HUES64 (cell line): ENCODE measurements around the gene BRPF1. TPM values are rescaled to one million over a fixed set of nuclear protein-coding genes. Genes with fewer than 3 reads are reported as not detected.
A peak's percentile ranks its signal among the peaks of the same experiment; 100 is the strongest.

ENCODE experiments used
- H3K27ac ChIP-seq: 2 replicates; pipeline ENCODE4 v1.7.0; 2013; ENCODE audit warnings: low read depth, low read length, inconsistent platforms
- H3K27me3 ChIP-seq: 2 replicates; pipeline ENCODE4 v1.6.1; 2013; ENCODE audit warnings: mild to moderate bottlenecking, low read length; ENCODE audit not compliant: insufficient read depth
- H3K36me3 ChIP-seq: 2 replicates; pipeline ENCODE4 v1.6.1; 2013; ENCODE audit warnings: mild to moderate bottlenecking, low read length; ENCODE audit not compliant: insufficient read depth
- H3K4me1 ChIP-seq: 2 replicates; pipeline ENCODE4 v1.6.1; 2013; ENCODE audit warnings: mild to moderate bottlenecking, low read length, moderate library complexity; ENCODE audit not compliant: insufficient read depth
- H3K4me3 ChIP-seq: 2 replicates; pipeline ENCODE4 v1.5.1; 2013; ENCODE audit warnings: mild to moderate bottlenecking, low read length, moderate library complexity
- H3K9ac ChIP-seq: 2 replicates; pipeline ENCODE4 v1.6.1; 2013; ENCODE audit warnings: mild to moderate bottlenecking, low read depth, low read length
- H3K9me3 ChIP-seq: 2 replicates; pipeline ENCODE4 v1.6.1; 2013; ENCODE audit warnings: low read depth, low read length; ENCODE audit not compliant: insufficient read depth
- WGBS: fragments of 150-250, 120-280 bp; methylation state at CpG from one replicate; pipeline ENCODE4 v1.1.7; 2013; ENCODE audit warnings: missing lambda C conversion rate; 5-methylcytosine and 5-hydroxymethylcytosine counted together
- polyA plus RNA-seq, 2 experiments: library from polyadenylated mRNA; stranded (reverse); fragments of 50-300 nt; gene quantifications; one replicate each; pipeline ENCODE4 v1.2.3, GENCODE V29; 2013

Gene BRPF1, protein sequence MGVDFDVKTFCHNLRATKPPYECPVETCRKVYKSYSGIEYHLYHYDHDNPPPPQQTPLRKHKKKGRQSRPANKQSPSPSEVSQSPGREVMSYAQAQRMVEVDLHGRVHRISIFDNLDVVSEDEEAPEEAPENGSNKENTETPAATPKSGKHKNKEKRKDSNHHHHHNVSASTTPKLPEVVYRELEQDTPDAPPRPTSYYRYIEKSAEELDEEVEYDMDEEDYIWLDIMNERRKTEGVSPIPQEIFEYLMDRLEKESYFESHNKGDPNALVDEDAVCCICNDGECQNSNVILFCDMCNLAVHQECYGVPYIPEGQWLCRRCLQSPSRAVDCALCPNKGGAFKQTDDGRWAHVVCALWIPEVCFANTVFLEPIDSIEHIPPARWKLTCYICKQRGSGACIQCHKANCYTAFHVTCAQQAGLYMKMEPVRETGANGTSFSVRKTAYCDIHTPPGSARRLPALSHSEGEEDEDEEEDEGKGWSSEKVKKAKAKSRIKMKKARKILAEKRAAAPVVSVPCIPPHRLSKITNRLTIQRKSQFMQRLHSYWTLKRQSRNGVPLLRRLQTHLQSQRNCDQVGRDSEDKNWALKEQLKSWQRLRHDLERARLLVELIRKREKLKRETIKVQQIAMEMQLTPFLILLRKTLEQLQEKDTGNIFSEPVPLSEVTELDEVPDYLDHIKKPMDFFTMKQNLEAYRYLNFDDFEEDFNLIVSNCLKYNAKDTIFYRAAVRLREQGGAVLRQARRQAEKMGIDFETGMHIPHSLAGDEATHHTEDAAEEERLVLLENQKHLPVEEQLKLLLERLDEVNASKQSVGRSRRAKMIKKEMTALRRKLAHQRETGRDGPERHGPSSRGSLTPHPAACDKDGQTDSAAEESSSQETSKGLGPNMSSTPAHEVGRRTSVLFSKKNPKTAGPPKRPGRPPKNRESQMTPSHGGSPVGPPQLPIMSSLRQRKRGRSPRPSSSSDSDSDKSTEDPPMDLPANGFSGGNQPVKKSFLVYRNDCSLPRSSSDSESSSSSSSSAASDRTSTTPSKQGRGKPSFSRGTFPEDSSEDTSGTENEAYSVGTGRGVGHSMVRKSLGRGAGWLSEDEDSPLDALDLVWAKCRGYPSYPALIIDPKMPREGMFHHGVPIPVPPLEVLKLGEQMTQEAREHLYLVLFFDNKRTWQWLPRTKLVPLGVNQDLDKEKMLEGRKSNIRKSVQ (N-terminal part only)
- 14.9 TPM for polyA plus RNA-seq (2013, experiment 1 of 2)
- polyA plus RNA-seq (2013, experiment 2 of 2): 16.9 TPM

- Histone ChIP-seq H3K9ac (peak within 1 kb of the TSS; percentile 100), H3K4me3 (peak within 1 kb of the TSS; percentile 95), H3K4me1 (peaks cover 5% of the 10 kb centered on the region; the same call in 1 of the 2 replicates), H3K36me3 (peaks cover 23% of the 10 kb centered on the region), H3K27me3 (no peaks in the 10 kb centered on the region), H3K9me3 (no peaks in the 10 kb centered on the region), H3K27ac (peak within 1 kb of the TSS; percentile 98)
- under 1% methylated on average over 88 of the region's 88 CpGs for WGBS
These were observed at the start of gene BRPF1 for GRCh38 chr3:9731206-9732079. BRPF1 (plus strand) TSS chr3:9731735; CDS start chr3:9734141, 2,406 bp downstream.

- no peaks in the 10 kb centered on the region for H3K27me3 ChIP-seq
- H3K9ac ChIP-seq: no peak overlapping the region
- 96% methylated on average over 6 of the region's 6 CpGs for WGBS
- no peaks in the 10 kb centered on the region; the same call in 1 of the 2 replicates for H3K4me1 ChIP-seq
- H3K27ac ChIP-seq: no peak overlapping the region
- H3K36me3 ChIP-seq: peaks cover 89% of the 10 kb centered on the region
- no peaks in the 10 kb centered on the region for H3K9me3 ChIP-seq
- H3K4me3 ChIP-seq: no peak overlapping the region
These were observed 49.4 kb upstream of the BRPF1 start for GRCh38 chr3:9682096-9682495.

GRCh38 chr3:9683426-9683825 is 48.1 kb upstream of the BRPF1 start:
- H3K4me3 ChIP-seq: no peak overlapping the region
- H3K36me3 ChIP-seq: peaks cover 85% of the 10 kb centered on the region
- no peaks in the 10 kb centered on the region for H3K4me1 ChIP-seq
- 95% methylated on average over 3 of the region's 3 CpGs for WGBS
- H3K9me3 ChIP-seq: no peaks in the 10 kb centered on the region
- H3K27me3 ChIP-seq: no peaks in the 10 kb centered on the region
- no peak overlapping the region for H3K9ac ChIP-seq
- no peak overlapping the region for H3K27ac ChIP-seq

- Histone ChIP-seq H3K36me3 (peaks cover 84% of the 10 kb centered on the region), H3K9ac (no peak overlapping the region), H3K4me1 (no peaks in the 10 kb centered on the region), H3K27ac (no peak overlapping the region), H3K4me3 (no peak overlapping the region), H3K9me3 (no peaks in the 10 kb centered on the region), H3K27me3 (no peaks in the 10 kb centered on the region)
- WGBS: 94% methylated on average over 18 of the region's 18 CpGs
These were observed 46.1 kb upstream of the BRPF1 start for GRCh38 chr3:9685216-9686049.

GRCh38 chr3:9686050-9686550 is 45.4 kb upstream of the BRPF1 start:
- no peaks in the 10 kb centered on the region for H3K9me3 ChIP-seq
- no peak overlapping the region for H3K4me3 ChIP-seq
- no peak overlapping the region for H3K9ac ChIP-seq
- H3K27ac ChIP-seq: no peak overlapping the region
- 94% methylated on average over 9 of the region's 9 CpGs for WGBS
- no peaks in the 10 kb centered on the region for H3K4me1 ChIP-seq
- H3K36me3 ChIP-seq: peaks cover 87% of the 10 kb centered on the region
- H3K27me3 ChIP-seq: no peaks in the 10 kb centered on the region

- H3K27me3 ChIP-seq: no peaks in the 10 kb centered on the region
- H3K36me3 ChIP-seq: peaks cover 85% of the 10 kb centered on the region
- H3K4me3 ChIP-seq: no peak overlapping the region
- no peak overlapping the region for H3K9ac ChIP-seq
- no peaks in the 10 kb centered on the region for H3K4me1 ChIP-seq
- 84% methylated on average over 3 of the region's 3 CpGs for WGBS
- H3K9me3 ChIP-seq: no peaks in the 10 kb centered on the region
- H3K27ac ChIP-seq: no peak overlapping the region
These were observed 44.8 kb upstream of the BRPF1 start for GRCh38 chr3:9686703-9687102.

DNA sequence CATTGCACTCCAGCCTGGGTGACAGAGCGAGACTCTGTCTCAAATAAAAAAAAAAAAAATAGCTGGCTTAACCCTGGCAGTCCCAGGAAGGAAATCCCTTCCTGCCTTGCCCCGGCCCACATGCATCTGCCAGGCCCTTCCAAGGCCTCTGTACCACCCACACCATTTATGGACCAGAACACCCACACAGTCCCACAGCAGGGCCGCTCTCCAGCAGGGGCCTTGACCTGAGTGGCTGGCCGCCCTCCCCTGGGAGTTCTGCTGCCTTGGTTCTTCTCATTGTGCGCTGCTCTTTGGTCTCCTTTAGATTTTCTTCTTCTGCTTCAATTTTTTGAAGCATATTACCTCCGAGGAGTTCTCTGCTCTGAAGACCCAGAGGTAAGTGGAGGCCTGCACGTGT is 44.0 kb upstream of the BRPF1 start:
- H3K36me3 ChIP-seq: peaks cover 85% of the 10 kb centered on the region
- H3K27ac ChIP-seq: no peak overlapping the region
- 95% methylated on average over 7 of the region's 7 CpGs for WGBS
- H3K9me3 ChIP-seq: no peaks in the 10 kb centered on the region
- H3K4me3 ChIP-seq: no peak overlapping the region
- no peaks in the 10 kb centered on the region for H3K4me1 ChIP-seq
- H3K27me3 ChIP-seq: no peaks in the 10 kb centered on the region
- no peak overlapping the region for H3K9ac ChIP-seq

GRCh38 chr3:9688961-9689360 is 42.6 kb upstream of the BRPF1 start:
- Histone ChIP-seq H3K4me3 (no peak overlapping the region), H3K36me3 (peaks cover 81% of the 10 kb centered on the region), H3K27ac (no peak overlapping the region), H3K9me3 (no peaks in the 10 kb centered on the region), H3K4me1 (no peaks in the 10 kb centered on the region), H3K9ac (no peak overlapping the region), H3K27me3 (no peaks in the 10 kb centered on the region)
- 93% methylated on average over 5 of the region's 5 CpGs for WGBS

DNA sequence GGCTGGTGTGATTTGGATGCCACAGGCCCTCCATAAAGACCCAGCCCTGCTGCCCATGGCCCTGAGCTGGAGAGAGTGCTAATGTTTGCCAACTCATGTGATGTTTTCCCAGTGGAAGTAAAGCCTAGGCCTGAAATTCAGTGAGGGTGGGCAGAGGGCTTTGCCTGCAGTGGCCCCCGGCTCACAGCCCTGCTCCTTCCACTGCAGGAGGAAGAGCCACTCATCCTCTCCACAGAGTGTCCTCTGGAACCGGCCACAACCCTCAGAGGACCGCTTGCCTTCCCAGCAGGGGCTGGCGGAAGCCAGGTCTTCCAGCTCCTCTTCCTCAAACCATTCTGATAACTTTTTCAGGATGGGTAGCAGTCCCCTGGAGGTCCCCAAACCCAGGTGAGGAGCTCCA is 41.8 kb upstream of the BRPF1 start:
- peaks cover 73% of the 10 kb centered on the region for H3K36me3 ChIP-seq

More for the DNA sequence above, 41.8 kb upstream of the BRPF1 start:
- Histone ChIP-seq H3K9me3 (no peaks in the 10 kb centered on the region), H3K4me1 (no peaks in the 10 kb centered on the region), H3K4me3 (no peak overlapping the region), H3K9ac (no peak overlapping the region), H3K27ac (no peak overlapping the region), H3K27me3 (no peaks in the 10 kb centered on the region)
- 90% methylated on average over 4 of the region's 4 CpGs for WGBS
